Endometrial microvascular endothelial cells (primary cell): Measurements from ENCODE around the gene ZNG1F. TPM values are rescaled to one million over a fixed set of nuclear protein-coding genes. Genes with fewer than 3 reads are reported as not detected.
"Not testable (repeated sequence)": the region's sequence is repeated elsewhere in the genome, so short reads cannot be mapped to it uniquely, and the experiment has no call there.

Experiments
- in situ Hi-C: cut with HindIII; loops from 2 replicates; pipeline ENCODE4 v1.10.0; 2017; ENCODE audit warnings: low sequenced_read_pairs, low pct_unique_long_range_greater_than_20kb; ENCODE audit errors: inconsistent ontology term
- total RNA-seq: library from RNA; depleted of rRNA; stranded (reverse); fragments of >200 nt; gene quantifications from one replicate; pipeline ENCODE4 v1.2.3, GENCODE V29; 2015; ENCODE audit errors: inconsistent ontology term

ZNG1F gene
- total RNA-seq, 1 donor from 2014 or later, result 1.4 TPM

DNA sequence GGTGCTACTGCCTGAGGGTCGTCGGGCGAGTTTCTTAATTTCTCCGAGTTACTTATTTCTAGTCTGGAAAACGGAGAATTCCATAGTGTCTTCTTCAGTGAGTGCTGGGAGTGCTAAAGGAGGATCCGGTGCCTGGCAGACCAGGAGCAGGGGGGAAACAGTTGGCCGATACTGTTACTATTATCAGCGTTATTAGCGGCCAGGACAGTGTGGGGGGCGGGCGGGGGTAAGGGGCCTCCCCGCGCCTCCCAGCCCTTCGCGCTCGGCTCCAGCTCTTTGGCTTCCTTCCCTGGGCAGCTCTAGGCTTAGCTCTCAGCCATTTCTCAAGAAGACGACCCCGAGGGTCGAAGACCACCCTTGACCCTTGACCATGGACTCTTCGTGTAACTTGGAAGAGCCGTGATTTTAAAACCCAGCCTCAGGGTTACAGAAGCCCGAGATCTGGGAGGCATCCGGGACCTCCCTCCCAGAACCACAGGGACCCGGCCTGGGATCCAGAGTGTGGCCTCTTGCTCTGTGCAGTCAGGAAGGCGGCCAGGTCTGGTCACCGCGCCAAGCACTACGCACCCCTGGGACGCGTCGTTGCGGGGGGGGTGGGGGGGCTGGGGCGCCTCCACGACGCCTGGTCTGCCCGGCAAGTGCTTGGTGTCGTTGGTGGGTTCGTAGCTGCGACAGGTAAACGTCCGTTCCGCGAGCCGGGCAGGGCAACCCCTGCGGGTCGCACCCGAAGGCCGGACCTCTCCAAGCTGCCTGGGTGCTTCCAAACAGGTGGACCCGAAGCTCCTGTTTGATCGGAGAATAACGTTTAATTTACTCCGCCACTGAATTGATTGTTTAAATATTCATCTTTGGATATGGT, 64.6 kb downstream of the ZNG1F start:
- in situ Hi-C loops, result not testable (repeated sequence)

DNA sequence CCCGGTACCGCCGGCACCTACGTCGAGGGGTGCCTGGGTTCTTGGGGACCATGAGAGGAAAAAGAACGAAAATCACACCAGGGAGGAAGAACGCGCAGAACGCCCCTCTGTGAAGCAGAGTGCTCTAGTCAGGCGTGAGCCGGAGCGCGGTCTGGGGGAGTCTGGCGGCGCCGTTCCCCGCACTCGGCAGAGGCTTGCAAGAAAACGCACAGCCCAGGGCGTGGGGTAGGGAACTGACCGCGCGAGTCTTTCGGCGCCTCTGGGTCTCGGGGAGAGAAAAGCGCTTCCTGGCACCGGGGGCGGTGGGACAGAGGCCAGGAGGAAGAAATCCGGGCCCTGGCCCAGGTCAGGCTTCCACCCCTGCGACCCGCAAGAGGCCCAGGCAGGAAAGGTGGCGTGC, 65.3 kb downstream of the ZNG1F start:
- in situ Hi-C loops, result not testable (repeated sequence)

DNA sequence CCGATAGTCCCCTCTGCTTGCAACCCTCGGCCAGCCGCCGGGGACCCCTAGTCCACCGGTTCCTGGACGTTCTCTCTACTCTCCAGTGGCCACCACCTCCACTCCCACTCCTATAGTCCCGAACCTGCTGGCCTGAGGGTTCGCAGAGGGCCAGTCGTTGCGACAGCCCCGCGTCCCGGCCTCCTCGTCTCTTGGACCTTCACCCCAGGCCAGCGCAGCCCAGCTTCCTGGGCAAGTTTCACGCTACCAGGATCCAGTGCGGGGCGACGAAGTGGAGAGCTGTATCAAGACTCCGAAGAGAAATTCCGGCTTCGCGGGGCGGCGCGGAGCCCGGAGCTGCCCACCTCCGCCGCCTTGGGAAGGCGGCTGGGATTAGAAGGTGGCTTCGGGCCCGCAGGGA, 65.7 kb downstream of the ZNG1F start:
- in situ Hi-C loops, result not testable (repeated sequence)

DNA sequence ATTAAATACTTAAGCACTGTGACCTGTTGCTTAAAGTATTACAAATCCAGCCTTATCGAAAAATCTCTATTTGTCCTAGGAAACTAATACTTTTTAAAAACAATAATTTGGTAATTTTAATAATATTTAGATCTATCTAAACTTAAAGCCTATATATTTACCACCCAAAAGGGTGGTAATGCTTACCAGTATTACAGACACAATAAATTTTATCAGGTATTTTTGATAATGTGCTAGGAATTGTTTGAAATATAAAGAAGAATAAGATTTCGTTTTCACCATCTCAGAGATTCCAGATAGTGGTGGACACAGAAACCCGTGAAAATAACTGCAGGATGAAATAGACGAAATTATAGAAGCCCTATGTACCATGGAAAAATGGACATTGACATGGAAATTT, 68.4 kb downstream of the ZNG1F start:
- in situ Hi-C loops, result not testable (repeated sequence)

DNA sequence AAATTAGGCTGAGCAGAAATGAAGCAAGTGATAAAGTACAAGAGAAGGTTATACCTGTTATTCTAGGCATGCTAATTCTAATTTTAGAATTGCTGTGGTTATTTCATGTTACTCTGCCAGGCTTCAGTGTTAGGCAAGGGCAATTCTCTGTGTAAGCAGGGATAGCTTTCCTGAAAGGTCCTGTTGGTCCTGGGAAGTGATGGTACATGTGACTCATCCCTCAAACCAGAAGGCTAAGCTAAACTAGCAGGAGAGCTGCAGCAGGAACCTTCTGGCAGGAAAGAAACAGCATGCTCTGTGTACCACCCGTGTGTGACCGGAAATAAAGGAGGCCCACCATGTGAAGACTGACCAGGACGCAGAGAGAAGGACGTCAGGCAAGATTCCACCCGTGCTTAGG, 69.4 kb downstream of the ZNG1F start:
- in situ Hi-C loops, result not testable (repeated sequence)

DNA sequence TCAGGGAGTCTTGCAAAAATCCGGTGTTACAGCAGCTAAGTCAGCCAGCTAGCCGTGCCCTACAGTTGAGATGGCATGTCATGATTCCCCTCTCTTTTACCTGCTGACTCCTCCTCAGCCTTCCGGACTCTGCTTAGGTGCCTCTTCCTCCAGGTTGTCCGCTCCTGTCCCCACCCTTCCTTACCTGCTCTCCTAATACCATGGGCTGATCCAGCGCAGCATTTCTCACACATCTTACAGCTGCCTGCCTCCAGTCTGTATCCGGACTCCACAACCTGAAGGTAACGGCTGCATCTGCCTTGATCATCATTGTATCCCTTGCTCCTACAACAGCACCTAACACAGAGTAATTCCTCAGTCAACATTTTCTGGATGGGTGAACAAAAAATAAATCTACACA, 69.8 kb downstream of the ZNG1F start:
- in situ Hi-C loops, result not testable (repeated sequence)

DNA sequence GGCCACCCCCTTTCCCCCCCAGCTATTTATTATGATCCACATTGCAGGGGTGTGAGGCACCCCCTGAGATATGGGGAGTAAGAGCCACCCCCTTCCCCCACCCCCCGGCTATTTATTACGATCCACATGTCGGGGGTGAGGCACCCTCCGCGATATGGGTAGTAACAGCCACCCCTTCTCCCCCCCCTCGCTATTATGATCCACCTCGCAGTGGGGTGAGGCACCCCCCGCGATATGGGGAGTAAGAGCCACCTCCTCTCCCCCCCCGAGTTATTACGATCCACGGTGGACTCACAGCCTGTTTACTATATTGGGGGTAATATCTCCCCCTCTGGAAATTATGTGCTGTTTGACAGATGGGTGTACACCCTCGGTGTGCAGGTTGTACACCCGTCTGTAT, 75.8 kb downstream of the ZNG1F start:
- in situ Hi-C loops, result not testable (repeated sequence)

DNA sequence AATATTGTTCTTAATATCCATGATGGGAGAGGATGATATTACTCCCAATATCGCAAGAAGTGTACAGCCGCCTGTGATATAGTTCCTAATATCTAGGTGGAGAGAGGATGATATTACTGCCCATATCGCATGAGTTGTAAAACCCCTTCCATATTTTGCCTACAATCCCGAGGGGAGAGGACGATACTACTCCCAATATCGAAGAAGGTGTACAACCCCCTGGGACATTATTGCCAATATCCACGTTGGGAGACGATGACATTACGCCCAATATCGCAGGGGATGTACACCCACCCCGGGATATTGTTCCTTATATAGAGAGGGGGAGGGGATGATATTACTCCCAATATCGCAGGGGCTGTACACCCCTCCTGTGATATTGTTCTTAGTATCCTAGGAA, 77.7 kb downstream of the ZNG1F start:
- in situ Hi-C loops, result not testable (repeated sequence)

DNA sequence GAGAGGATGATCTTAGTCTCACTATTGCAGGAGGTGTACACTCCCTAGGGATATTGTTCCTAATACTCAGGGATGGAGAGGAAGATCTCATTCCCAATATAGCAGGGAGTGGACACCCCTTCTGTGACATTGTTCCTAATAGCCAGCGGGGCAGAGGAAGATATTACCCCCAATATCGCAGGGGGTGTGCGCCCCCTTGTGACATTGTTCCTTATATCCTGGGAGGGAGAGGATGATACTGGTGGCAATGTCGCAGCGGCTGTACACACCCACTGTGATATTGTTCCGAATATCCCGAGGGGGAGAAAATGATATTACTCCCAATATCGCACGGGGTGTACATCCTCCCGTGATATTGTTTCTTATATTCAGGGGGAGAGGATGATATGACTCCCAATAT, 78.2 kb downstream of the ZNG1F start:
- in situ Hi-C loops, result not testable (repeated sequence)

DNA sequence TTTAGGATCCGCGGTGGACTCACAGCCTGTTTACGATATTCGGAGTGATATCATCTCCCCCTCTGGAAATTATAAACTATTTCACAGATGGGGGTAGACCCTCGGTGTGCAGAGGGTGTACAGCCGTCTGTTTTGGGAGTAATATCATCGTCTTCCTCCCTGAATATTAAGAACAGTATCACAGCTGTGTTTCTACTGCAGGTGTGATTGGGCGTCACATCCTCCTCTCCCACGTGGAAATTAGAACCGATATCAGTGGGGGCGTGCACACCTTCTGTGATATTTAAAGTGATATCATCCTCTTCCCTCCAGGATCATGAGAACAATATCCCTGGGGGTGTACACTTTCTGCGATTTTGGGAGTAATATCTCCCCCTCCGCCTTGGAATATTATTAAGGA, 79.9 kb downstream of the ZNG1F start:
- in situ Hi-C loops, result not testable (repeated sequence)

DNA sequence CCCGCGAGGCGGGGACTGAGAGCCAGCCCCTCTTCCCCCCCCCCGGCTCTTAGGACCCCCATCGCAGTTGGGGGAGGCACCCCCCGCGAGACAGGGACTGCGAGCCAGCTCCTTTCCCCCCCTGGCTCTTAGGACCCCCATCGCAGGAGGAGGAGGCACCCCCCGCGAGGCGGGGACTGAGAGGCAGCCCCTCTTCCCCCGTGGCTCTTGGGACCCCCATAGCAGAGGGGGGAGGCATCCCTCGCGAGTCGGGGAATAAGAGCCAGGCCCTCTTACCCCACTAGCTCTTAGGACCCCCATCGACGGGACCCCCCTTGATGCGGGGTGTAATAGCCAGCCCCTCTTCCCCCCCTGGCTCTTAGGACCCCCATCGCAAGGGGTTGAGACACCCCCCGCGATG, 80.3 kb downstream of the ZNG1F start:
- in situ Hi-C loops, result not testable (repeated sequence)

DNA sequence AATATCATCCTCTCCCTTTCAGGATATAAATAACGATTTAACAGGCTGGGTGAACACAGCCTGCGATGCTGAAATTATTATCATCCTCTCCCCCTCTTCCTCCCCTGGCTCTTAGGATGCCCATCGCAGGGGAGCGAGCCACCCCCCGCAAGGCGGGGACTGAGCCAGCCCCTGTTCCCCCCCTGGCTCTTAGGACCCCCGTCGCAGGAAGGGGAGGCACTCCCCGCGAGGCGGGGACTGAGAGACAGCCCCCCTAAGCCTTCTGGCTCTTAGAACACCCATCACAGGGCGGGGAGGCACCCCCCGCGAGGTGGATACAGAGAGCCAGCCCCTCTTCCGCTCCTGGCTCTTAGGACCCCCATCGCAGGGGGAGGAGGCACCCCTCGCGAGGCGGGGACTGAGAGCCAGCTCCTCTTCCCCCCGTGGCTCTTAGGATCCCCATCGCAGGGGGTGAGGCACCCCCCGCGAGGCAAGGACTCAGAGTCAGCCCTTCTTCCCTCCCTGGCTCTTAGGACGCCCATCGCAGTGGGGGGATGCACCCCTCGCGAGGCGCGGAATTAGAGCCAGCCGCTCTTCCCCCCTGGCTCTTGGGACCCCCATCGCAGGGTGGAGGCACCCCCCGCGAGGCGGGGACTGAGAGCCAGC, 82.5 kb downstream of the ZNG1F start:
- in situ Hi-C loops, result not testable (repeated sequence)

DNA sequence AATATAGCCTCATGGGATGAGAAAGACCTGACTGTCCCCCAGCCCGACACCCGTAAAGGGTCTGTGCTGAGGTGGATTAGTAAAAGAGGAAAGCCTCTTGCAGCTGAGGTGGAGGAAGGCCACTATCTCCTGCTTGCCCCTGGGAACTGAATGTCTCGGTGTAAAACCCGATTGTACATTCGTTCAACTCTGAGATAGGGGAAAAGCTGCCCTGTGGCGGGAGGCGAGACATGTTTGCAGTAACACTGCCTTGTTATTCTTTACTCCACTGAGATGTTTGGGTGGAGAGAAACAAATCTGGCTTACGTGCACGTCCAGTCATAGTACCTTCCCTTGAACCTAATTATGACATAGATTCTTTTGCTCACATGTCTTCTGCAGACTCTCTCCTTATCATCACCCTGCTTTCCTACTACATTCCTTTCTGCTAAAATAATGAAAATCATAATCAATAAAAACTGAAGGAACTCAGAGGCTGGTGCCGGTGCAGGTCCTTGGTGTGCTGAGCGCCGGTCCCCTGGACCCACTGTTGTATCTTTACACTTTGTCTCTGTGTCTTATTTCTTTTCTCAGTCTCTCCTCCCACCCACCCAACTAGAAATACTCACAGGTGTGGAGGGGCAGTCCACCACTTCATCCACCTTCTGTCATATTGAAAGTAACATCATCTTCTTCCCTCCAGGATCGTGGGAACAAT, 83.4 kb downstream of the ZNG1F start:
- in situ Hi-C loops, result not testable (repeated sequence)

DNA sequence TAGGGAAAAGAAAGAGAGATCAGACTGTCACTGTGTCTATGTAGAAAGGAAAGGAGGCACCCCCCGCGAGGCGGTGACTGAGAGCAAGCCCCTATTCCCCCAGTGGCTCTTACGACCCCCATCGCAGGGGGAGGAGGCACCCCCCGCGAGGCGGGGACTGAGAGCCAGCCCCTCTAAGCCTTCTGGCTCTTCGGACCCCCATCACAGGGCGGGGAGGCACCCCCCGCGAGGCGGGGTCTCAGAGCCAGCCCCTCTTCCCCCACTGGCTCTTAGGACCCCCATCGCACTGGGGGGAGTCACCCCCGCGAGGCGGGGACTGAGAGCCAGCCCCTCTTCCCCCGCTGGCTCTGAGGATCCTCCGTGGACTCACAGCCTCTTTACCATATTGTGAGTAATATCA, 84.6 kb downstream of the ZNG1F start:
- in situ Hi-C loops, result not testable (repeated sequence)

DNA sequence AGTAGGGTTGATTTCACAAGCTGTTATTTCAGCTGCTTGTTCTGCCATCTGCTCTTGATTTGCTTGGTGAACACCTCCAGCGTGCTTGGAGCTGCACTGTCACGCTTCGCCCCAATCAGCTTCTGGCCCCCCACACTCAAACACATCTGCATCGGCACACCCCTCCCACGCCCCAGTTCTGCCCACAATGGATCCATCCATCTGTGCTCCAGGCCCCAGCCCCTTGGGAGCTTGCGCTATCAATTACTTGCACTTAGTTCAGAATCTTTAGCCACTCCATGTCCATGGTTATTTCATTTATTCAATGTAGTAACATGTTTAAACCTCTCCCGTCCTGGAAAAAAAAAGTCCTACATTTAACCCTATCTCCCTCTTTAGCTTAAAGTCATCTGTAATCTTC, 88.6 kb downstream of the ZNG1F start:
- in situ Hi-C loops, result not testable (repeated sequence)

DNA sequence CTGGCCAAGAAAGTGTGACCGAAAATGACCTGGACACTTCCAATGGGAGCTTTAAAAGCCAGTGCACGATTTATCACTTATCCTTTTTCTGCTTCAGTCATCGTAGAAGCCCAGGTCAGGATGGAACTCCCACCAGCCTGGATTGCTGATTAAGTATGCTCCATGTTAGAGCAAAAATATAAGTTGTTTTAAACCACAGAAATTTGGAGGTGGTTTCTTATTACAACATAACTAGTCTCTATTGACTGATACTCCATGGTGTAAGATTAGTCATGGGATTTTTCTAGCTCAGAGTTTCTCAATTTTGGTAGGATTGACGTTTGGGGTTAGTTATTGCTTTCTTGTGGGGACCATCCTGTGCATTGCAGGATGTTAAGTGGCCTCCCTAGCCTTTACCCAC, 90.4 kb downstream of the ZNG1F start:
- in situ Hi-C loops, result not testable (repeated sequence)

DNA sequence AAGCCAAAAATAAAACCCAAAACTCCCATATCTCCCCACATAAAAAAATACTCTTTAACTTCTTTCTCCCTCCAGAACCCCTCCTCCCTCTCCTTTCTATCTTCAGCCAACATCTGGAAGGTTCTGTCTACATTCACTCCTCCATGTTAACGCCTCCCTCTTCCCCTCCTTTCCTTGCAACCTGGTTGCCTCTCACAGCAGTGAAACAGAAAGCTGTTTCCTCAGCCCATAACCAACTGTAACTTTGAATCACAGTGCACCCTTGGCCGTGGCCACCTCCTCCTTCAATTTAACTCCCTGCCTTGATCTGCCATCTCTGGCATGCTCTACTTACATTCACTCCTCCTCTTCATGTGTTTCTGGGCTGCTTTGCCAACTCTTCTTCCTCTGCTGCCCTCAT, 94.1 kb downstream of the ZNG1F start:
- in situ Hi-C loops, result not testable (repeated sequence)

DNA sequence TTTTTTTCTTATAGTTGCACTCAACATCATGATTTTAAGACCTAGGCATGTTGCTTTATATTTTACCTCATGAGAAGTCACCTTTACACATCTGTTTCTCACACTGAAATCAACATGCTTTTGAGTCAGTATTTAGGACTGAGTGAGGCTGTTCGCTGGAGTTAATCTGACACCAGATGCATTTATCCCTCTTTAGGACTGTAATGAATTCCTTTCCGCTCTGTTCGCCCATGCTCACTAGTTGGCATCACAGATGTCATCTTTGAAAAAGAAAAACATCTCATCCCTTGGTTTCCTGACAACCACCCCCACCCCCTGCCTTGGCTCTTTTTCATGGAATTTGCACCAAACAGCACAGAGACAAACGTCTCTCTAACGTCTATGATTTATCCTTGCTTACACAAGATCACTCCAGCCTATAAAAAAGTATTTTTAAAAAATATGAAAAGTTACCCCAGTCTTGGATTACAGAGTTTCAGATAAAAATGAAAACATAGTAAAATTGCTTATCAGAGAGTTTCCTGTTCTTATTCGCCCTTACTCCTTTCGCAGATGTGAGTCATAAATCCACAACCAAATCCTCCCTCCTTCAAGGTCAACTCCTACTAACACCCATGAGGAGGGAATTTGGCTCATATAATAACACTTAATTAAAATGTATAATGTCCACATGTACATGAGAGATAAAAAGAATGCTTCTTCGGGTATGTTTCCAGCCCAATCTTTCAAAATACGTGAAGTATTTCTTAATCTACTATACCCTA, 94.9 kb downstream of the ZNG1F start:
- in situ Hi-C loops, result not testable (repeated sequence)

DNA sequence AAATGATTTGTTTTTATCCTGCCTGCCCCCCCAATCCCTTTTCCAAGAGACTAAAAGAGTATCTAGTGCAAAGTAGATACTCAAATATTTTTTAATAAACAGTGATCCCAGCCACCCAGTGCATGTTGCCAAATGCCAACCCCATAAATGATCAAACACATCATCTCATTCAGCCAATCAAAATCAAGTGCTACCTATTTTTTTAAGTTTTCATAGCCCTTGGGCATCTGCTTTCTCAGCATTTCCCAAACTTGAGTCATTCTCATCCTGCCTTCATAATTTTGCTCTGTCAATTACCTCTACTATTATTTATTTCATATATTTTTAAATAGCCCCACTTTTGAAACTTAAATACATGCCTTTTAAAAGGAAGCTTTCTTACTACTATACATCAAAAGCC, 98.2 kb downstream of the ZNG1F start:
- in situ Hi-C loops, result not testable (repeated sequence)
